Nucleus accumbens (tissue), 56 donors: ENCODE results near the gene C19orf12.

Source experiments
- DNase-seq, 56 donors: peaks; one replicate each; lab custom pipeline; 2025; lab: John Stamatoyannopoulos, UW

Gene C19orf12

DNA sequence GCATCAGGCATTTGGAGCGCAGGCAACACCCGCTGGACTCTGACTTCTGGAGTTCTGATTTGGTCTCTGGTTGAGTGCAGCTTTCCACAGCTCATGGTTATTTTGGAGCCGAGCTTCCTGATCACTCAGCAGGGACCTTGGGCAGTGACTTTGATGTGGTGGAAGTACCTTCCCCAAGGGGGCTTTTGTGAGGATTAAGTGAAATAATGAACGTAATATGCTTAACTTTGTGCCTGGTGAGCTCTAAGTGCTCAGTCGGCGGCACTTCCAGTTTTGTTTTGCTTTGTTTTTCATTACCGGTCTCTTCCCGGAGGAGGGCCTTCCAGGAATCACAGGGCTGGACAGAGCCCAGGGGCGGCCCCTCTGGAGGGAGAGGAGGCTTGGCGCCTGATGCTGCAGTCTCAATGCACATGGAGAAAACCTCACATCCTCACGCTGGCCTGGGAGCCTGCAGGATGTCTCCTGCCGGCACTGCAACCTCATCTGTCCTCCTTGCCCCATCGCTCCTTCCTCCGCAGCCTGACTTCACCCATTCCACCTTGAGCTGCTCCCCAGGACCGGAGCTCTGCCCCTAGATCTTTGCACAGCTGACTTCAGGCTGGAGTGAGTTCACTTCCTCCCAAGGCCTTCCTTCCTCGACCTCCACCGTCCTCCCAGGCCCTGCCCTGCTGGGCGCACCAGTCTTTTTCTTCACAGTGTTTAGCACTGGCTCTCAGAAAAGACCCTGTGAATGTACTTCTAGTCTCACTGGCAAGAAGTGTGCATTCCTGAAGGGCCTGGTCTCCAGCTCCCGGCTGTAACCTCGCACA, 48.3 kb downstream of the C19orf12 start:
- DNase-seq: peak in 9 of 56 donors; percentile 22 to 52 (median 29)

DNA sequence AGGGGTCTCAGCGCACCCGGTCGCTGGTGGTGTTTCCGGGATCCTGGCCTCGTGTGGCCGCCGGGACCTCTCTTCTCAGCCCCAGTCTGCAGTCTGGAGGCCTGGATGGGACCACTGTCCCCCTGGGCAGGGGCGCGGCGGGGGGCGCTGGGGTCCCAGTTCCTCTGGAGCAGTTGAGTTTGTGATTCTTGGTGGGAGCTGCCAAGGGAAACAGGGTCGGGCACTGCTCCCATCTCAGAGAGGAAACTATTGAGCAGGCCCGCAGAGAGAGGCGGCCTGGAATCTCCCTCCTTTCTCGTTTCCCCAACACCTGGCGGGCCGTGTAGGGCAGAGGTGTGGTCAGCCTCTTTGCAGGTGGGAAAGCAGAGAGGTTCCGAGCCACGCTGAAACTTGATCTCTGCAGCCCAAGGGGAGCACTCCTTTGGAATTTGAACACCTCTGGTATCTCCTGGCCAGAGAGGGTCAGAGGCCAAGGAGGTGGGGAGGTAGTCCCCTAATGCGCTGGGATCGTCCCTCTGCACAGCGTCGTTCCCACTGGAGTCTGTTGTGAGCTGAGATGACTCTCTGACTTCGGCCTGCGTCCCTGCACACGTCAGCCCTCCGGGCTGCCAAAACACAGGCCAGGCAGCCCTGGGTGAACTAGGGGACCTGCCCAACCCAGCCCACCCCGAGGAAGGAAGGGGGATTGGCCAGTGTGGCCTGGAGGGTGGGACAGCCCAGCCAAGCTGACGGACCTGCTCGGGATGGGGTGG, 49.1 kb downstream of the C19orf12 start:
- DNase-seq: peak in 4 of 56 donors; percentile 26 to 36 (median 31)

DNA sequence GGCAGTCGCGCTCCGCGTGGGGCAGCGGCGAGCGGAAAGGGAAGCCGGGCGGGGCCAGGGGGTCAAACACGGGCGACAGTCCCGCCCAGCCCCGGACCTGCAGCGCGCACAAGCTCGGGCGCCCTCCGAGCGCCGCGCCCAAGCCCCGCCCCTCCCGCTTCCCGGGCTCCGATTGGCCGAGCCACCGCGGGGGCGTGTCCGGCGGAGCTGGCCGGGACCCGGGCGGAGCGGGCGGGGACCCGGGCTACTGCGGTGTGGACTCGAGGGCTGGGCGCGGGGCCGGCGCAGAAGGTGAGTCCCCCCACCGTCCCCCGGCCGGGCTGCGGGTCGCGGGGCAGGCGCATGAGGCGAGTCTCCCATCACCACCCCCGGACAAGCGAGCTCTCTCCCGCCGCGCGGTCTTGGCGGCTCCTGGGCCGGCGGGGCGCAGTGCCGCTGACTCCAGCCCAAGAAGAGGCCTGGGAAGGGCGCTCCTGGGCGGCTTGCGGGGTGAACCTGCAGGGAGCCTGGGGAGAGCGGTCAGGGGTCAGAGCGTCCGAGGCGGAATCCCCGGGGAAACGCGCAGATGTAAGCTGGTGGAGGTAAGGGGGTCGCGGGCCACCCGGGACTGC, 49.7 kb downstream of the C19orf12 start, which contains the start of gene PLEKHF1:
Gene PLEKHF1 (plus strand): TSS at position 247 of the 611 bp plus-strand sequence. CDS start 8,379 bp downstream, outside the sequence.
- DNase-seq: peak in 53 of 56 donors; percentile 43 to 93 (median 80)

DNA sequence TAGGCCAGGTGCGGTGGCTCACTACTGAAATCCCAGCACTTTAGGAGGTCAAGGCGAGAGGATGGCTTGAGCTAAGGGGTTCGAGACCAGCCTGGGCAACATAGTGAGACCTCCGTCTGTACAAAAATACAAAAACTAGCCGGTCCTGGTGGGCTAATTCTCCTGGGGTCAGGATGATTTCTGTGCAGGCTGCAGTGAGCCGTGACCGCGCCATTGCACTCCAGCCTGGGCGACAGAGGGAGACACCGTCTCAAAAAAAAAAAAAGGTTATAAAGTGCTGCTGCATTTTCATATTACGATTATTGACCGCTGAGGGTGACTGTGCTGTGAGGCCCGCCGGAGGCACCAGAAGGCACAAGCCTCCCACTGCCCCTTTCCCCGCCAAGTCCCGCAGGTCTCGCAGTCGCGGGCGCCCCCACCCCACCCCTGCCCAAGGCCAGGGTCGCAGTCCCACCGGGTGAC, 50.3 kb downstream of the C19orf12 start:
- DNase-seq: no peak

DNA sequence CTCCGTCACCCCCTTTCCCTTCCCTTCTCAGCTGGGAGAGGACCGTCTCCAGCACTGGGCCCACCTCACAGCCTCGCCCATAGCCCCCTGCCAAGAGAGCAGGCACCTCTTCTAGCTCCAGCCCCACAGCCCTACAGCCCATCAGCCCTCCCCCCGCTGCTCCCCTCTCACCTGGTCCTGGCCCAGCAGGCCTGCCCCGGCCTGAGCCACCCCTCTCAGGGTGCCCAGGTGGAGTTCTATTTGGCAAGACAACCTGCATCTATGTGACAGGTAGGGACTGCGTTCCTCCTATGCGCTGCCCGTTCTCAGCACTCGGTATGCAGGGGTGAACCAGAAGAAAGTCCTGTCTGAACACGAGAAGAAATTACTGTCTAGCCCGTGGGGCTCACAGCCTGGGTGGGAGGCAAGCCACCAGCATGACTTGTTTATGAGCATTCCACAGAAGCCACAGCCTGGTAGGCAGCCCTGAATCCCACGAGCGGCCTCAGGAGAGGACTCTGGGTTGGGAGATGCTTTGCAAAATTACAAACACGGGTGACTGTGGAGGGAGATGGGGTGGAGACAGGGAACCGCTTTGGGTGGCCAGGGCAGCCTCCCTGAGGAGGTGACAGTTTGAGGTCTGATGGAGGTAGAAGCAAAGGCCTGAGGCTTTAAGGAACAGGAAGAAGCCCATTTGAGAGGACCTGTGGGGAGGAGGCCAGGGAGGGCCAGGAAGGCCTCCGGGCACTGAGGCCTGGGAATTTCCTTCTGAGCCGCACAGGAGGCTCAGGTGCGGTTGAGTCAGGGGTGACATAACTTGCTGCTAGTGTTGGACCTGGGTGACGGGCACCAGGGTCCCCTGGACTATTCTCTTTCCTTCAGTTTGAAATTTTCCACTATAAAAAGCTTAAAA, 51.0 kb downstream of the C19orf12 start:
- no peak for DNase-seq

DNA sequence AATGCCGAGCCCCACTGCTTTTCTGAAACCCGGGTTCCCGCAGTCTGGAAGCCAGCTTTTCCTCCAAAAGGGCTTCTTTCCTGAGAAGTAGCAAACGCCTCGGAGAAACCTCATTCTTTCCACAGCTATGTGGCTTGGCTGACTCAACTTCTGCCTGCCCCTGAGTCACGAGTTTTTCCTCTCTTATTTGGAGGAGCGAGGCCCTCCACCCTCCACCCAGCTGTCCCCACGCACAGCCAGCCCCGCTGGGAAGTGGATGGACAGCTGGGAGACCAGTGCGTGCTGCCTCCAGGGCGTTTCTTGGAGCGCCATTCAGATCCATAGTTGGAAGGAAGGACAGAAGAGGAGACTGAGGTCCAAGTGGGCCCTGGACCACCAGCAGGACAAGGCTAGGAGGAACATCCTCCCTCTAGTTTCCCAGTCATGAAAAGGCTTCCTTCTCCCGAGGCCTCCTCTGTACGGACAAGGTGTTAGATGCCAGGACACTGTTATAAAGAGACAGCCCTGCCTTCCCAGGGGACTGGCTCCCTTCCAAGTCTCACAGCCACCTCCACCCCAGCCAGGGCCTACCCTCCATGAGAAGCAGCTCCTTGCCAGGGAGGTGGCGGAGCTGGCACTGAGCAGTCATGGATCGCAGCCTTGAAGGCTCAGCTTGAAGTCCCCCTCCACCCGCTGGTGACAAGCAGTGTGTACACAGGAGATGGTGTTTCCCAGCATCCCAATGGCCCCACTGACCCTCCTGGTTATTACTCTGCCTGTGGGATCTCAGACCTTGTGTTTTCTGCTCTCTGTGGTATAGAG, 52.3 kb downstream of the C19orf12 start:
- peak in 8 of 56 donors; percentile 23 to 51 (median 30) for DNase-seq

DNA sequence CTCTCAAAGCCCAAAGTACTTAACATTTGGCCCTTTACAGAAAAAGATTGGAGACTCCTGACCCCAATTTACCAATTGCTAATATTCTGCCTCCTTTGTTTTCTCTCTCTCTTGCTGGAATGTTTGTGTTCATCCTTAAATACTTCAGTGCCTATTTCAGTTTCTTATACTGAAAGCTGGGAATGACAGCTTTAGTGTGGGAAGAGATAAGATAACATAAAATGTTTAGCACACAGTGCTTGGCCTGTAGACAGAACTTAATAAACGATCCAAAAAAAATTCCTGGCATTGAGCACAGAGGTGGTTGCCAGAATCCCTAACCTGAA, 52.8 kb downstream of the C19orf12 start:
- no peak for DNase-seq

DNA sequence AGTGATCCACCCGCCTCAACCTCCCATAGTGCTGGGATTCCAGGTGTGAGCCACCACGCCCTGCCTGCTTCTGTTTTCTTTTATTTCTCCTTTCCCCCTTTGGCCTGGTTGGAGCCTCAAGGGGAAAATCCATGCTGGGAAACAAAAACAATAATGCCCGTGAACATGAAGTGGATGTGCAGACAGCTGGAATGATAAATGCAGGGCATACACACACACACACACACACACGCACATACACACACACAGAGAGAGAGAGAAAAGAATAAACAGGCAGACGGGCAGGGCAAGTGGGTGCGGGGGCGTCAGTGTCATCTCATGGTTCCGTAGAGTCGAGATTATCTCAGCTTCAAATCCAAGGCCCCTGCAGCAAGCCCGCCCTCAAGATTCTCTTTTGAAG, 54.2 kb downstream of the C19orf12 start:
- no peak for DNase-seq

DNA sequence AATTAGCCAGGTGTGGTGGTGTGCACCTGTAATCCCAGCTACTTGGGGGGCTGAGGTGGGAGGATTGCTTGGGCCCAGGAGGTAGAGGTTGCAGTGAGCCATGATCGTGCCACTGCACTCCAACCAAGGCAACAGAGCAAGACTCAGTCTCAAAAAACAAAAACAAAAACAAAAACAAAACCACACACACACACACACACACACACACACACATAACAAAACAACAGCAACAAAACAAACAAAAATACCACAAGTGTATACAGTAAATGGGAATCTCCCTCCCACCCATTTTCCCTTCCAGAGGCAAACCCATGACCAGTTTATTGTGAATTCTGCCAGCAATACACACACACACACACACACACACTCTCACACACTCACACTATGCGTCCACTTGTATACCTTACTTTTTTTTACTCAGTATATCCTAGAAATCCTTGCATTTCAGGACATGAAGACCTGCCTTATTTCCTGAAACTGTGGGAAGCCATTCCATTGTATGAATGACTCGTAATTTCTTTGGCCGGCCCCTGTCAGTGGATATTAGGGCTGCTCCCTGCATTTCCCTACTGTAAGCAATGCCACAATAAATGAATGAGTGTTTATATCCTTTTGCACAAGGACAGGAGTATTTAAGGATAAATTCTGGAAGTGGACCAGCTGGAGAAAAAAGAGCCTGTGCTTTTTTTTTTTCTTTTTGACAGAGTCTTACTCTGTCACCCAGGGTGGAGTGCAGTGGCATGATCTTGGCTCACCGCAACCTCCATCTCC, 56.7 kb downstream of the C19orf12 start:
- no peak for DNase-seq

DNA sequence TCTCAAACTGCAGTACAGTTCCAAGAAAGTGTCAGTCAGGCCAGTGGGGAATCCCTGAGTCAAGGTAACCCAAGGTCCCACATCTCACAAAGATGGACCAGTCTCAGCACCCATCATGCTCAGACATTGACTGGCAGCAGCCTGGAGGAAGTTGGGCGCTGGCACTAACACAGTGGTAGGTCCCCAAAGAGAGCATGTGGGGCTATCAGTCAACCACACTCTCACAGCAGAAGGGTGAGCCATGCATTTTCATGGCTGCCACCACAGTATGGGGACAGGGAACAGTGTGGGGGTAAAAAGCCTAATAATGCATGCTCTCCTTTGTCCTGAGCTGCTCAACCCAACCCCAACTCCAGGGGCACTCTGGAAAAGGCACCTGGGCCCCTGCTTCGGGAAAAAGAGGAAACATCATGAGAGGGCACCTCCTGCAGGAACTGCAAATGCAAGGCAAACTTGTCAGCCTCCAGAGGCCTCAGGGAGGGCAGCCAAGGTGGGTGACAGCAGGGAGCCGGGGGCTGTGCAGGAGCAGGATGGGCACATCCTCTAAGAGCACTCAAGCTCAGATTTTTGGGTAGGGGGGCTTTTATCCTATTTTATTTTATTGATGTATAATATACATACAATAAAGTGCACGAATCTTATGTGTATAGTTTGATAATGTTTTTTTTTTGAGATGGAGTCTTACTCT, 59.3 kb downstream of the C19orf12 start:
- no peak for DNase-seq

DNA sequence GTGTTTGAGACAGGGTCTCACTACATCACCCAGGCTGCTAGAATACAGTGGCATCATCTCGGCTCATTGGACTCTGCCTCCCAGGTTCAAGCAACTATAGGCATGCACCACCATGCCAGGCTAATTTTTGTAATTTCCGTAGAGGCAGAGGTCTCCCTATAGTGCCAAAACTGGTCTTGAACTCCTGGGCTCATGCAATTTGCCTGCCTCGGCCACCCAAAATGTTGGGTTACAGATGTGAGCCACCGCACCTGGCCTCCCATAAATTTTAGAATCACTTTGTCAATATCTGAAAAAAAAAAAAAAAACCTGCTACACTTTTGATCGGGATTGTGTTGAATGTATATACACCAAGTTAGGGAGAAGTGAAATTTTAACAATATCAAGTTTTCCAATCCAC, 61.7 kb downstream of the C19orf12 start:
- DNase-seq: no peak

DNA sequence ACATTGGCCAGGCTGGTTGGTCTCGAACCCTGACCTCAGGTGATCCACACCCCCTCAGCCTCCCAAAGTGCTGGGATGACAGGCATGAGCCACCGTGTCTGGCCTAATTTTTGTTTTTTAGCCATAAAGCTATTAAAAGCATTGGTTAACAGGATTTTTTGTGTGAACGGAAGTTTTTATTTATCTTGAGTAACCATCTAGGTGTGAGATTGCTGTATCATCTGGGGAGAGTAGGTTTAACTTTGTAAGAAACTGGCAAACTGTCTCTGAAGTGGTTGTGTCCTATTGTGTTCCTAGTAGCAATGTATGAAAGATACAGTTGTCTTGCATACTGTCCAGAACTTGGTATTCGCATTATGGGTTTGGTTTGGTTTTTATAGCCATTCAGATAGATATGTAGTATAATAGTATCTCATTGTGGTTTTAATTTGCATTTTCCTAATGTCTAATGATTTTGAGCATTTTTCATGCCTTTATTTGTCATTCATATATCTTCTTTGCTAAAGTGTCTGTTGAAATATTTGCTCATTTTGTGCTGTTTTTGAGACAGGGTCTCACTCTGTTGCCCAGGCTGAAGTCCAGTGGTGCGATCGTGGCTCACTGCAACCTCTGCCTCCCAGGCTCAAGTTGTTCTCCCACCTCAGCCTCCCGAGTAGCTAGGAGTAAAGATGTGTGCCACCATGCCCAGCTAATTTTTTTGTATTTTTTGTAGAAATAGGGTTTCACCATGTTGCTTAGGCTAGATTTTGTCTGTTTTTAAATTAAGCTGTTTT, 63.3 kb downstream of the C19orf12 start:
- DNase-seq: no peak

DNA sequence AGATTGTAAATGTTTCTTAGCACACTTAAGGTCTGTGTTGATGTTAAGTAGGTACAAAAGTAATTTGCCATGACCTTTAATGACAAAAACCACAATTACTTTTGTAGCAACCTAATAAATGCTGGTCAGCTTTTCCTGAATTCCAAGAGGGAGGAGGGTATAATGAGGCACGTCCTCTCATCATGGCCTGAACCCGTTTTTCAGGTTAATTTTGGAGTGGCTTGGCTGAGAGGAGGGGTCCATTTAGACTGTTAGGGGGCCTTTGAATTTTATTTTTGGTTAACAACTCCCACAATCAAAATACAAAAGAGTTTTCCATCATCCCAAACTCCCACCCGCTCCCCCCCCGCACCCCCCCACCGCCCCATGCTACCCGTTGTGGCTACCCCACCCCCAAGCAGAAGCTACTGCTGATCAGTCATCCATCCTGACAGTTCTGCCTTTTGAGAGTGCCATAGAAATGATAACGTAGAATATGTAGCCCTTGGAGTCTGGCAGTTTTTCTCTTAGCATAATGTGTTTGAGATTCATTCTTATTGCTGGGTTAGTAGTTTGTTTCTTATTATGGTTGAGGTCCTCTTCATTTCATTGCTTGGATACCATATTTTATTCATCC, 64.2 kb downstream of the C19orf12 start:
- DNase-seq: no peak
